GM21367 (cell line): ENCODE data around the gene MUS81.

Experiments used
- ATAC-seq: cut with Tn5 transposase; IDR thresholded peaks from one replicate; pipeline ENCODE4 v1.9.1; 2021; ENCODE audit not compliant: unreplicated experiment

MUS81 gene

GRCh38 chr11:65871811-65872548 lies 11.7 kb downstream of the MUS81 start:
- no peak for ATAC-seq

GRCh38 chr11:65872586-65873317 lies 12.5 kb downstream of the MUS81 start, which contains the start of gene EFEMP2:
EFEMP2 (minus strand) TSS chr11:65872800; CDS start chr11:65872354, 446 bp downstream.
- no peak for ATAC-seq

- peak; percentile 60 for ATAC-seq
Observed at GRCh38 chr11:65873318-65874156, 13.3 kb downstream of the MUS81 start.

GRCh38 chr11:65879617-65880016 lies 19.4 kb downstream of the MUS81 start, which contains the start of gene CTSW:
CTSW (plus strand) TSS chr11:65879837; CDS start chr11:65879855, 18 bp downstream.
- no peak for ATAC-seq

- no peak for ATAC-seq
Observed at GRCh38 chr11:65880027-65880426, 19.8 kb downstream of the MUS81 start.

GRCh38 chr11:65880844-65881421 lies 20.7 kb downstream of the MUS81 start:
- ATAC-seq, result no peak

GRCh38 chr11:65882120-65883057 lies 22.2 kb downstream of the MUS81 start:
- no peak for ATAC-seq

- no peak for ATAC-seq
Observed at GRCh38 chr11:65883058-65883761, 23.0 kb downstream of the MUS81 start.

- ATAC-seq, result no peak
Observed at GRCh38 chr11:65883786-65884715, 23.8 kb downstream of the MUS81 start.

- ATAC-seq, result no peak
Observed at GRCh38 chr11:65884716-65885092, 24.5 kb downstream of the MUS81 start.

- ATAC-seq, result no peak
Observed at GRCh38 chr11:65885231-65885630, 25.0 kb downstream of the MUS81 start.

GRCh38 chr11:65885808-65886536 lies 25.7 kb downstream of the MUS81 start:
- no peak for ATAC-seq

- no peak for ATAC-seq
Observed at GRCh38 chr11:65886826-65887722, 26.8 kb downstream of the MUS81 start.

- no peak for ATAC-seq
Observed at GRCh38 chr11:65887723-65888162, 27.5 kb downstream of the MUS81 start.

- ATAC-seq, result peak; percentile 32
Observed at GRCh38 chr11:65888163-65888814, 28.1 kb downstream of the MUS81 start, which contains the start of gene FIBP. FIBP (minus strand) TSS chr11:65888471; CDS start chr11:65888418, 53 bp downstream.
